GM19025 (cell line): ENCODE results near the gene TBCD.

Source experiments
- ATAC-seq: cut with Tn5 transposase; IDR thresholded peaks from one replicate; pipeline ENCODE4 v1.9.1; 2021; ENCODE audit warnings: mild to moderate bottlenecking, low read depth, moderate library complexity; ENCODE audit not compliant: unreplicated experiment

The TBCD gene

DNA sequence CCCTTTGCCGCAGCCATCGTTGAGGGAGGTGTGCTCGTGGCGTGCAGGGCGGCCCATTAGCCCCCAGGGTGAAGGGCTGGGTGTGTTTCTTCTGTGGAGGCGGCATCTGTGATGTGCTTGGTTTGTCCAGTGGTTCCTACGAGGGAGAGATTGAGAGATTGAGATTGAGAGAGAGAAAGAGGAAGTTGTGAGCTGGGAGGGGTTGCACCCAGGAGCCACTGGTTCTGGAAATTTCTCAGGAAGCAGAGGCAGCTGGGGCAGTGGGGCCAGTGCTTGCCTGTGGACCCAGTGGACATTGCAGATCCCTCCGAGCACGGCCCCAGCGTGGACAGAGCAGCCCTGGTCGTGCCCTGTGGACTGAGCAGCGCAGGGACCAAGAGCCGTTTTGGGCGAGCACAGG is 160.0 kb downstream of the TBCD start:
- ATAC-seq, result no peak

DNA sequence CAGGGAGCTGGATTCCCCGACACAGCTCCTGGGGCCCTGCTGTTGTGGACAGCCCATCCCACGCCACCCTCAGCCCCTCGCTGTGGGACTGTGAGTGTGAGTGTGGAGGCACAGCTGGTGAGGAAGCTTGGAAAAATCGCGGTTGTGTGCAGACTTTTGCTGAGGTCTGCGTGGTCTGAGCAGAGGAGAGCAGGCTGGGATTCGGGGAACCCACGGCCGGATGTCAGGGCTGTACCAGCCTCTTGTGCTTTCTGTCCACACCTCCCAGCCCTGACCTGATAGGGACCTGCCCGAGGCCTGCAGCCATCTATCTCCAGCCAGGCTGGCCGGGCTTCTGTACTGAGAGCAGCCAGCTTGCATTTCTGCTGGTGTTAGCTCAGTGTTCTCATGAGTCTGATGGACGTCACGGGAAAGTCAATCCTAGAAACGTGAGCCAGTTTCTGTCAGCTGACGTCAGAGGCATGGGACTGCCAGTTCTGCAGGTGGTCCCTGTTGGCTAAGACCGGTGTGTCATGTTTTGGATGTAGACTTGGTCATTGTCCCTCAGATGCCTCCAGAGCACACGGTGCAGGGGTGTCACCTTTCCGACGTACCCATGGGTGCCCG is 160.7 kb downstream of the TBCD start:
- ATAC-seq, result no peak

DNA sequence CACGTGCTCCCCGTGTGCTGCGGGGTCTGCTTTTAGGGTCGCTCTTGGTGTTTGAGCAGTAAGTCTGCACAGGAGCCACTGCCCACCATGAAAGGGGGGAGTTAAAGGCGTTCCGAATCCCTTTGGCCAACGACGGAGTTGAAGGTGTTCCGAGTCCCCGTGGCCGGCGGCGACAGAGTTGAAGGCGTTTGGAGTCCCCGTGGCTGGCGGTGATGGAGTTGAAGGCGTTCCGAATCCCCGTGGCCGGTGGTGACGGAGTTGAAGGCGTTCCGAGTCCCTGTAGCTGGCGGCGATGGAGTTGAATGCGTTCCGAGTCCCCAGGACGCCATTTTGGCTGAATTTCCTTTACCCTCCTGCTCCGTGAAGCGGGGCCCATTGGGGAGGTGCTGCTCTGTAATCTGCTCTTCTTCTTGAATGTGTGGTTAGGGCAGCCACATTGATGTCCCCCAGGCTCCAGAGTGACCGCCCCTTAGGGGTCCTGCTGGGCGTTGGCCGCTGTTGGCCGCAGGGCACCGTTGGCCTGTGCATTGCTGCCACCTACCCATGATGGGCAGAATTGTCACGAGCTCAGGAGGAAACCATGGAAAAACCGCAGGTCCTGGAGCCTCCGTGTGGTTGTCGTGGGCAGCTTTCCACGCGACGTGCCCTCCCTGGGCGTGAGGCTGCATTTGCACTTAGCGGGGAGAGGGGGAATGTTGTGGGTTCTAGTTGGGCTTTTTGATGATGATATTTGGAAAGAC is 161.6 kb downstream of the TBCD start:
- ATAC-seq, result no peak

DNA sequence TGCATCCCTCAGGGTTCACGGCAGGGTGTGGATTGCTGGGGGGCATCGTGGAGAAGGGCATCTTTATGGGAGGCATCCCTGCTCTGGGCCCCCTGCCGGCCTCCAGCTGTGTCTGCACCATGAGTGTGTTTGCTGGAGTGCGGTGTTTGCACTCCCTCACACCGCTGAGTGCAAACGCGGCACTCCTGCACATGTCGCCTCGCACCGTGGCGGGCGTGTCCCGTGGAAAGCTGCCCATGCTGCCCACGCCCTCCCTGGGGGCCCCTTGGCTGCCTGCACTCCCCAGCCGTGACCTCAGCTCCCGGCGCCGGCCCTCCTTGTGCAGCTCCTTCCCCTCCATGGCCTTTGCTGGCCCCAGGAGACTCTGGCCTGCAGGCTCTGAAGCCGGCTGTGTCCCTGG is 162.5 kb downstream of the TBCD start:
- no peak for ATAC-seq

DNA sequence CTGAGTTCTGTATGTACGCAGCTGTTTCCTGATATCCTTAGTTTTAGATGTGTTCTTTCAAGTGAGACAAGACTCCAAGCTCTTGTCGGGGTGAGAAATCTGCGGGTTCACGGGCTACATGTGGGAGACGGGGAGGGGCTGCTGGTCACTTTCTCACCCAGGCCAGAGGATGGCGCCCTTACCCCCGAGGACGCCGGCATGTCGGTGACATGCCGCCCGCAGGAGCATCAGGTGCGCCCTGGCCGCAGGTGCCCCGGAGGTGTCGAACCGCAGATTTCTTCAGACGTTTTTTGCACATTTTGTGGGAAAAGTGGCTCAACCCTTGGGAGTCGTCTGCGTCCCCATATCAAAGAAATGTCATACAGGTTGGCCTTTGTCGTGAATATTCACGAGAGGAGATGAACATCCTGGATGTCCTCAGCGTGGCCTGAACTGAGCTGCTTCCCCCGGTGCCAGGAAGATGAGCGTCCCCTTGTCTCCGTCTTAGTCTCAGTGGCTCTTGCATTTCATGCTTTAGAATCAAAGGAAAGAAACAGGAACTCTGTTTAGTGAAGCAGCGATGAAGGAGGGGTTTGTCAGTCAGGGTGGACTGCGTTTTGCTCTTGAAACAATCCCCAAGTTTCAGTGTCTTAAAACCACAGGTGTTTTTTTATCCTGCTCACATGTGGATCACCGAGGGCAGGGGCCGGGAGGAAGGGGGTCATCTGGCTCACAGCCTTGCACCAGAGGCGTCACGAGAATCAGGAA is 163.3 kb downstream of the TBCD start:
- no peak for ATAC-seq

DNA sequence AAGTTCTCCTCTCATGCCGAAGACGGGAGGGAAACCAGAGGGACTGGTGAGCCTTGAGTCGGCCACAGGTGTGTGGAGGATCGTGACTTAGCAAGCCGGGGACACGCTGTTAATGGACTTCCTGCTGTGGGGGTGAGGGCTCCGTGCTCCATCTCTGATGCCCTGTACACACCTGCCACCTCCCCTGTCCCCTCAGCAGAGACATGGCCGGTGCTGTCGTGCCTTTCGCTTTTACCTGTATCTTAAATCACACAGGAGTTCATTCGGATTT is 163.8 kb downstream of the TBCD start:
- ATAC-seq, result no peak

DNA sequence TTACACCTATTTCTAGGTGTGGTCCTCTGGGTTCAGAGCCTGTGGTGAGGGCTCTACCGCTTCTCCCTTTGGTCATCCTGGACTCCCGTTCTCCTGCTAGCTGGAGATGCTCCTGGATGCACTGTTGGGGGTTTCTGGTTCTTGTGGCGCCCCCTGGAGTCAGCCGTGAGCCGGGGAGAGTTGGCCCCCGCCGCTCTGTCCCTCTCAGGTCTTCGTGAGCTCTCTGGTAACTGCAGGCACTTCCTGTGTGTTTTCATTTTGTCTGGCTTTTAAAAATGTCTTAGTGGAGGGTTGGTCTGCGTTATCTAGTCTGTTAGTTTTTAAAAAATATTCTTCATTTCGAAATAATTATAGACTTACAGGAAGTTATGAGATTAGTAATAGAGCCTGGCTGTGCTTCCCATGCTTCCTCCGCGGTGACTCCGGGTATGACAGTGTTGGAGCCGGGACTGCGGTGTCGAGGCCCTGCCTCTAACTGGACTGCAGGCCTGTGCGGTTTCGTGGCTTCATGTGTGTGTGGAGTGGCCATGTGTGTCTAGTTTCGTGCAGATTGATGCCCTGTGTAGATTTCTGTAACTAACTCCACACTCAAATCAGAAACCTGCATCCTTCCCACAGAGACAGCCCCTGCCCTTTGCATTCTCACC is 166.0 kb downstream of the TBCD start:
- no peak for ATAC-seq

DNA sequence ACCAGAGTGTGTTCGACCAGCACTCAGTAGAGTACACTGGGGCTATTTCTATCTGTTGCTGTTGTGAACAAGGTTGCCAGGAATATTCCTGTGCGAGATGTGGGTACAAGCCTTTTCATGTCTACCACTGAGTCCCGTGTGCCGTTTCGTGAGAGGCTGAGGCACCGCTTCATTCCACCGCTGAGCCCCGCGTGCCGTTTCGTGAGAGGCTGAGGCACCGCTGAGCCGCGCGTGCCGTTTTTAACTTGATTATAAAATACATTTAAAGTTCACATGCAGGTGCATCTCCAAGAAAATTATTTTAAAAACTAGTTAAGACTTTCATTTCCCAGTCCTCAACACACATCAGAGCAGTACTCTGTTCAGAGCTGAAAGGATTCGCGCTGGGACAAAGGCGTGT is 166.6 kb downstream of the TBCD start:
- no peak for ATAC-seq

DNA sequence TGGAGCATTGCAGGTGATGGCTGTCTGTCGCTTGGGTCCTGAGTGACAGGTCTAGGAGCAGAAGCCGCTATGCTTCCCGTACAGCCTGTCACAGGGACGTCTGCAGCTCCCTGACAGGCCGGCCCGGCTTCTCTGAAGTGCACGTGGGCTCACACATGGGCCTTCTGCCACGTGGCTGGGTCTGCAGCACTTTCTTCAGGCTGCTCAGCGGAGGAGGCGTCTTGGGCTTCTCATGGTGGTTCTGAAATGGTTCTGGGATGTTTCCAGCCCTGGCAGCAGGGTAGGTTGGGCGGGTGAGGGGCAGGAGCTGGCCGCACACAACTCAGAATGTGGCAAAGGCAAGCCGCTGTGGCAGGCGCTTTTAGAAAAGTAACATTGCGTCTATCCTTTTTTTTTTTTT is 168.3 kb downstream of the TBCD start:
- no peak for ATAC-seq

DNA sequence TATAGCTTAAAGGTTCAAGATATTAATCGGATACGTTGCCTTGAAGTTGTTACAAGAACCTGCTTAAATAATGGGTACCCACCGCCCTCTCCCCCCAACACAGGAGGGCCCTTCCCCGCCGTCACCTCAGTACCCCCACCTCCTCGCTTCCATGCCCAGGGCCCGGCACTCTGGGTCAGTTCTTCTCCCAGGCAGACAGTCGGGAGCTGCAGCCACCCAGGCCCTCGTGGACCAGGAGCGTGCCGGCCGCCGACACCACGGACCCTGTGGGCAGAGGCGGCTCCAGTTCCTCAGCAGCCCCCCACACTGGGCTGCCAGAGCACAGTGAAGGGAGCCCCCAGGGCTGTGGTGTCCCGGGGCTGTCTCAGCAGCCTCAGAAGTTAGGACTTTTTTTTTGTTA is 168.8 kb downstream of the TBCD start:
- no peak for ATAC-seq

DNA sequence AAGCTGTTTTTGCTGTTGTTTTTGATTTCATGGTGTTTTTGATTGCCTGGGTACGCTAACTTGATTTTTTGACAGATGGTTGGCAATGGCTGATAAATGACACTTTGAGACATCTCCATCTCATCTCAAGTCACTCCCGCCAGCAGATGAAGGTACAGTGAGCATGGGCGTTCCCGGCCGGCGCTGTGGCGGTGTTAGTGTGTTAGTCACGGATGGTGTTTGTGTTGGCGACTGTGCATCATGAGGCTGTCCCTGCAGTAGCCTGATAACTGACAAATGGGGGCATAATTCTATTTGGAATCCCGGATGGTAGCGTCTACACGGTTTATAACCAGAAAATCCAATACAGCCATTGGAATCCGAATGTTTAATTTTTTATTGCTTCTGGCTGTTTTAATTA is 169.6 kb downstream of the TBCD start:
- no peak for ATAC-seq

DNA sequence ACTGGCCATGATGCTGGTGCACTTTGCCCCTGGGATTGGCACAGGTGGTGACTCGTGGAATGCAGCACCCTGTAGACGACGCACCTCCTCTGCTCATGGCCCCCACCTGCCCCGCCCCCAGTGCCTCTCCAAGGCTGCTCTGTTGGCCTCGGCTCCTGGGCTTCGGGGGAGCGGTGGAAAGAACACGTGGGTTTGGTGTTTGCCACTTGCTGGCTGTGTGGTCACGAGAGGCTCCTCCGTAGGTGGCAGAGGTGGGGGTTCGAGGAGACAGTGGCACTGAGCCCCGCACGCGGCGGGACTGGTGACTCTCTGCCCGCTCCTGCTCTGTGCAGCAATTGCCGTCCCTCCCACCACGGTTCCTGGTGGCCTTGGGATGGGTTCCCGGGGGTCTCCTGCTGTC is 170.8 kb downstream of the TBCD start:
- no peak for ATAC-seq

DNA sequence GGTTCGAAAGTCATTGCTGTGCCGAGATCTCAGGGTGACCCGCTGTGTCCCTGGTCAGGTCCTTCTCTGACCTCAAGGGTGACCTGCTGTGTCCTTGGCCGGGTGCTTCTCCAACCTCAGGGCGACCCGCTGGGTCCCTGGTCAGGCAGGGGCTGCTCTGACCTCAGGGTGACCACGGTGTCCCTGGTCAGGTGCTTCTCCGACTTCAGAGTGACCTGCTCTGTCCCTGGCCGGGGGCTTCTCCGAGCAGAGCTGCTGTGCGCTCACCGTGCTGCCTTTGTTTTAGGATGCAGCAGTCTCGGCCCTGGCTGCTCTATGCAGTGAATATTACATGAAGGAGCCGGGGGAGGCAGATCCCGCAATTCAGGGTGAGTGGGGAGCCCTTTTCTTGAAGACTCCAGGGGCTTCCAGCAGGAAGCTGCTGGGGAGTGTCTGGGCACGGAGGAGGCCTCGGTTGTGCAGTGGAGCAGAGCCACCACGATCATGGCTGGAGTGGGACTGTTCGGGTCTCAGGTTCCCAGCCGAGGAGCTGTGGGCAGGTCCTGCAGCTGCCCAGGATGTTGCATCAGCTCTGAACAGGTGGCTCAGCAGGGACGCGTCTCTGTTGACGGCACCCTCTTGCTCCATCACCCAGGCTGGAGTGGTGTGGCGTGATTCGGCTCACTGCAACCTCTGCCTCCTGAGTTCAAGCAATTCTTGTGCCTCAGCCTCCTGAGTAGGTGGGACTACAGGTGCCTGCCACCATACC is 171.7 kb downstream of the TBCD start:
- ATAC-seq, result no peak

DNA sequence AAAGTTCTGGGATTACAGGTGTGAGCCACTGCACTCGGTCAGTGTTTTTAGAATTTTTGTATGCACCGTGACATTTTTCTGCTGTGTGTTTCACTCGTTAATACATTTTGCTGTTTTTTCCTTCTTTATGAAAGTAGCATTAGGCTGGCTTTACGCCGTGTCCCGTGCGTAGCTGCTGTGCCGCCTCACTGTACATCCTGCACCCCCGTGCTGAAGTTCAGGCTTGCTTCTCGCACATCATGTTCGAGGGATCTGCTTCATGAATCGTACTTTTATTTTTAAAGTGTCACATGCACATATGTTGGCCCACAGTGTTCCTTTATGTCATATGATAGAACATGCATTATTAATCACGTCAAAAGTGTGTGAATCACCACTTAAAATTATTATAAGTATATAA is 172.3 kb downstream of the TBCD start:
- ATAC-seq, result no peak

DNA sequence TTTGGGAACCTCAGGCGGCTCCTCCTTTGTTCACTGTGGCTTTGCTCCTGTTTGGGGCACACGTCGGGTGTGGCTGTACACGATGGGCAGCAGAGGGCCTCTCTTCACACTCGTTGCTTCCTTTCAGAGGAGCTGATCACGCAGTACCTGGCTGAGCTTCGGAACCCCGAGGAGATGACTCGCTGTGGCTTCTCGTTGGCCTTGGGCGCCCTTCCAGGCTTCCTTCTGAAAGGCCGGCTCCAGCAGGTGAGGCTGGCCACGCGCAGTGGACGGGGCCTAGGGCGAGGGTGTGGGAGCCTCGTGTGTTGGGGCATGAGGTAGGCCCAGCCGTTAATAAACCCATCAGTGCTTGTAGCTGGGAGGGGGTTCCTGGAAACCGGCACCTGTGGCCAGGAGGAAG is 172.9 kb downstream of the TBCD start:
- no peak for ATAC-seq

DNA sequence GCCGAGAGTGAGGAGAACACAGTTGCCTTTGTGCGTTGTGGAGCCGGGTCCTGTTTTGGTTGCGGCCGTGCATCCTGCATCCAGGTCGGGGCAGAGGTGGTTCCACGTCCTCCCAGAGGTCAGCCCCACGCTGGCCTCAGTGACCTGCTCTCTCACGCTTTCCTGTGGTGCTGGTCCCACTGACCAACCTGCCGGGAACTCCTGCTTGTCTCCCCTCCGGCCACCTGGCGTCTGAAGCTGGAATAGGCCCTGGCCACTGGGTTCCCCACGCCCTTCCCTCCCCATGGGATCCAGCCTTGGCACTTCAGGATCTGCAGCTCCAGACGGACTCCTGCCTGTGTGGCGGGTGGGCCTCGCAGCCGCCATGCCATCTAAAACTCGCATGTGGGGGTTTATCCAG is 173.5 kb downstream of the TBCD start:
- ATAC-seq, result no peak

DNA sequence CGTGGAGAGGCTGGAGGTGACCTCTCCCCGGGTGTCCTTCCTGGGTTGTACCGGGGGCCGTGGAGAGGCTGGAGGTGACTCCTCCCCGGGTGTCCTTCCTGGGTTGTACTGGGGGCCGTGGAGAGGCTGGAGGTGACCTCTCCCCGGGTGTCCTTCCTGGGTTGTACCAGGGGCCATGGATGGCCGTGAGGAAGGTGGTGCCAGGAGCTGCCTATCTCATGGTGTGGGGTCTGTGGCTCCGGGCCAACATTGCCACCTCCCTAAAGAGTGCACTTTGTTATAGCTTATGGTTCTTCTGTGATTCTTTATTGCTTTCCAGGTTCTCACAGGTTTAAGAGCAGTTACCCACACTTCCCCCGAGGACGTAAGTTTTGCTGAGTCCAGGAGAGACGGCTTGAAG is 174.2 kb downstream of the TBCD start:
- ATAC-seq, result no peak

DNA sequence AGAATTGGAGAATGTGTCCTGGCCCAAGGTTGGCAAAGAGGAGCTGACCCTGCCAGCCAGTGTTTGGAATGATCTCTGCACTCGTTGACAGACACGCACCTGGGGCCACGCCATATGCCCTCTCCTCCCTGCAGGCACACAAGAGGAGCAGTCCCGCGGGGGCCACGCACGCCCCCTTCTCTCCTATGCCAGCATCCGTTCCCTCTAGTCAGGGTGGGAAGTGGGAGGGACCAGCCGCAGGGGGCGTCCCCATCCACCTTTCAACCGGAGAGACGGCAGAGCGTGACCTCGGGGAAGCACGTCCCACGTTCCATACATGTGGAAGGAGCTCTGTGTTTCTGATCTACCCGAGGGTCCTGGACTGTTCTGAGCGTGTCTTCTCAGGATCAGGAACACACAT is 174.9 kb downstream of the TBCD start:
- ATAC-seq, result no peak

DNA sequence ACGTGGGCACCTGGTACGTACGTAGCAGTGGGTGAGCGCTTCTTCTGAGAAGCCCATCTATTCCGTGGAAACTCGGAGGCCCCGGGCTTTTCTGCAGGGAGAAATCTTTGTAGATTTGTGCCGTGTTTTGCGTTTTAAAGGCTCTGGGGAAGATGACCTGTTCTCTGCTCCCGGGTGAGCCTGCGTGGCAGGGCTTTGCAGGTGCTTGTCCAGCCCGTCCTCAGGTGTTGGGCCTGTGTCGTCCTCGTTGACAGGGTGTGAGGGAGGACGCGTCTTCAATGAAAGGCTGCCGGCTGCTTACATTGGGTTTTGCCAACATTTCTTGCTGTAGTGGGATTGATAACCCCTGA is 175.4 kb downstream of the TBCD start:
- no peak for ATAC-seq

DNA sequence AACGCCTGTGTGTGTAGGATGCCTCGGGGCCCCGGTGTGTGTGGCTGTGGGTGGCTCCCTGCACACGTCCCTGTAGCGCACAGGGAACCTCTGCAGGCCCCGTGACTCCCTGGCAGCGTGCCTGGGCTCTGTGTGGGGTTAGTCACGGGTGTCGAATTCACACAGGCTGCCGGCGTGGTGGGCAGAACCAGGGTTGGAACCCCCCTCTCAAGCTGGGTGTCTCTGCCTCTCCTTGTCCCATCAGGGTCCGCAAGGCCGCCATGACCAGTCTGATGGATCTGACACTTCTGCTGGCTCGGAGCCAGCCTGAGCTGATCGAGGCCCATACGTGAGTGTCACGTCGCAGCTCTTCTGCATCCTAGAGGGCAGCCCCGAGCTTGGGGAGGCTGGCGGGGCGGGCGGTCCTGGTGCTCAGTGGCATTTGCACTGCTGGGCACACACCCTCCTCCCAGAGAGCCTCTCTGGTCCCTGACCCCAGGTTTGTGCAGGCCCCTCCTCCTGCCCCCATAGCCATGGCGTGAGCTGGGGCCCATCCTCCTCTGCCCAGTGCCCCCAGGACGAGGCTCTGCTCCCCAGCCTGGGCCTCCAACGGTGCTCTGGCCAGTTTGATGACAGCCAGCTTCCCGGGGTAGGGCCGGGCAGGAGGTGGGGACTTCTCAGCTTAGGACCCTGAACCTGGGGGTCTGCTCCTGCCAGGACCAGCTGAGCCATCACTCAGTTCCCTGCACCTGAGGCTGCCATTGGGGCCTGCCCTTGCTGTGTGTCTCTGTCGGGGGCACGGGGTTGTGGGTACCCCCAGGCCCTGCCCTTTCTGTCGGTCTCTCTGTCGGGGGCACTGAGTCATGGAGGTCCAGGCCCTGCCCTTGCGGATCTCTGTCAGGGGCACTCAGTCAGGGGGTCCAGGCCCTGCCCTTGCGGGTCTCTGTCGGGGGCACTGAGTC is 176.1 kb downstream of the TBCD start:
- ATAC-seq, result no peak
